GM19397 (cell line): ENCODE results near the gene CLSTN2.
A peak's percentile ranks its signal among the peaks of the same experiment; 100 is the strongest.

ENCODE experiments used
- ATAC-seq: cut with Tn5 transposase; IDR thresholded peaks from one replicate; pipeline ENCODE4 v1.9.1; 2021; ENCODE audit warnings: mild to moderate bottlenecking, moderate library complexity; ENCODE audit not compliant: unreplicated experiment

Gene CLSTN2

GRCh38 chr3:140468407-140468806, 533.4 kb downstream of the CLSTN2 start:
- no peak for ATAC-seq

GRCh38 chr3:140469491-140469890, 534.5 kb downstream of the CLSTN2 start:
- no peak for ATAC-seq

GRCh38 chr3:140470211-140470610, 535.2 kb downstream of the CLSTN2 start:
- ATAC-seq = no peak

GRCh38 chr3:140470962-140471361, 536.0 kb downstream of the CLSTN2 start:
- ATAC-seq = no peak

GRCh38 chr3:140472306-140473020, 537.5 kb downstream of the CLSTN2 start:
- ATAC-seq = no peak

- ATAC-seq = no peak
Observed at GRCh38 chr3:140487566-140487965, 552.6 kb downstream of the CLSTN2 start.

DNA sequence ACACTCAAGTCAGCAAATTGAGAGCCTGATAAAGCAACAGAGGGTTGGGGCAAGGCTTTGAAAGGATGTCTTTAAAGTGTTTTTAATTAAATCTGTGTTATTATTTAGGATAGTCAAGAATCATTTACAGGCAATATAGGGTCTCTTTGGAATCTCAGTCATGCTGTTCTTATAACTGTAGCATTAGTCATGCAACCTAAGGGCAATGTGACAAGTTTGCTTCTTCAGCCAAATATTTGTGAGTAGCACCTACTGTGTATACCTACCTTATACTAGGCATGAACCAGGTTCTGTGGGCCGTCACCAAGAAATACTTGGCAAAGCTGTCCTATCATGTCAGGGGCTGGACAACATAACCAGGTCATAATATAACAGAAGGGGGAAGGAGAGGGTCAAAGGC, 558.3 kb downstream of the CLSTN2 start:
- ATAC-seq = no peak

GRCh38 chr3:140494970-140495369, 560.0 kb downstream of the CLSTN2 start:
- no peak for ATAC-seq

DNA sequence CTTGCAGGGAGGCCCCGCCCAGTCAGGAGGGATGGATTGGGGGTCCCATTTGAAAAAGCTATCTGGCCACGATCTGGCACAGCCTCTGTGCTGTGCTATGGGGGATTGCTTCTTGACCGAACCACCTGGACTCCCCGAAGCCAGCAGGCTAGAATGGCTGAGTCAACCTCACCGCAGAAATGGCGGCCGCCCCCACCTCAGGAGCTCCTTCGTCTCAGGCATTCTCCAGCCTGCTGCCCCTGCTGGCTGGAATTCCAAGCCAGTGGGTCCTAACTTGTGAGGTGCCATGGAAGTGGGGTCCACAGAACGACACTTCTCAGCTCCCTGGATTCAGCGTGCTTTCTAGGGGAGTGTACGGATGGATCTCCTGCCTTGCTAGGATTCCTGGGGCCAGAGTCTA, 562.3 kb downstream of the CLSTN2 start:
- ATAC-seq = no peak

DNA sequence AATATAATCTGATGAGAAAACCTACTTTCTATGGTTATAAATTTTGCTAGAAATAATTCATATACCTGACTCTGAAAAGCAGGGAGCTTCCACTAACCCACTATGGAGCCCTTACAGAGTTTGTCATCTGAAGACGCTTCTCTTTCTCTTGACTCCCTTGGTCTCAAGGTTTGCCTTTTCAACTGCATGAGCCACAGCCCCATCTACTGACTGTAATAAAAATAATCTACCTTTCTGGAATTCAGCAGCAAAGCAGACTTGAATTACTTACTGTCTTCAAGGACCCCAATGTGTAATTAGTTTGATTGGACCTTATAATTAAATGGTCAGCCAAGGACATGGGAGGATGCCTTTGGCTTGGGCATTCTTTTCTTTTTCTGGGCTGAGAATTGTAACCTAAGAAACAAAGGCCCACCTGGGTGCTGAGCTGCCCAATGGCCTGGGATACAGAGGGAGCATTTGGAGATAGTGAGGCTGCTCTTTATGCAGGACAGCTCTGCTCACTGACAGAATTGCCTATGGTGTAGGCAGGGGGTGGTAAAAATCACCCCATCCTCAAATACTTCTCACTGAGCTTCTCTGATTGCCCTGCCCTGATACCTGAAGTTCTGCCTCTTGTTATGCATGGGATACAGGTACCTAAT, 564.3 kb downstream of the CLSTN2 start:
- no peak for ATAC-seq

DNA sequence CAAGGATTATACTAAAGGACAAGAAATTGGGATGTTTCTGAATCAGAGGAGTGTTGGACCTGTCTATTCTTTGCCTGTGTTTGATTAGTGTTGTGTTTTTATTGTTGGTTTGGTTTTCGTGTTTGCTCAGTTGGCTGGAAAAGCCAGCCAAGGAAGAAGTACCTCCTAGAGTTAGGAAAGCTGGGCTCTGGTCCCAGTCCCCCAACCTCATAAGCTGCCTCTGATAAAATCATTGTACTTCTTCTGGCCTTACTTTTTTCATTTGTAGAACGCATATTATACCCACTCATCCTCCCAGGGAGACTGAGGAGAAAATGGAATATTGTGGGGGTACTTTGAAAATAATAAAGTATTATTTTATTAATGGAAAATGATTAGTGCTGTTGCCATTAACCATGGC, 565.5 kb downstream of the CLSTN2 start:
- no peak for ATAC-seq

GRCh38 chr3:140501061-140501769, 566.2 kb downstream of the CLSTN2 start:
- no peak for ATAC-seq

GRCh38 chr3:140501770-140502364, 566.9 kb downstream of the CLSTN2 start:
- no peak for ATAC-seq

- peak; percentile 84 for ATAC-seq
Observed at GRCh38 chr3:140505213-140505612, 570.2 kb downstream of the CLSTN2 start.

GRCh38 chr3:140505876-140506275, 570.9 kb downstream of the CLSTN2 start:
- ATAC-seq = no peak

GRCh38 chr3:140508550-140508949, 573.6 kb downstream of the CLSTN2 start:
- no peak for ATAC-seq

GRCh38 chr3:140509534-140509933, 574.5 kb downstream of the CLSTN2 start:
- ATAC-seq = no peak

DNA sequence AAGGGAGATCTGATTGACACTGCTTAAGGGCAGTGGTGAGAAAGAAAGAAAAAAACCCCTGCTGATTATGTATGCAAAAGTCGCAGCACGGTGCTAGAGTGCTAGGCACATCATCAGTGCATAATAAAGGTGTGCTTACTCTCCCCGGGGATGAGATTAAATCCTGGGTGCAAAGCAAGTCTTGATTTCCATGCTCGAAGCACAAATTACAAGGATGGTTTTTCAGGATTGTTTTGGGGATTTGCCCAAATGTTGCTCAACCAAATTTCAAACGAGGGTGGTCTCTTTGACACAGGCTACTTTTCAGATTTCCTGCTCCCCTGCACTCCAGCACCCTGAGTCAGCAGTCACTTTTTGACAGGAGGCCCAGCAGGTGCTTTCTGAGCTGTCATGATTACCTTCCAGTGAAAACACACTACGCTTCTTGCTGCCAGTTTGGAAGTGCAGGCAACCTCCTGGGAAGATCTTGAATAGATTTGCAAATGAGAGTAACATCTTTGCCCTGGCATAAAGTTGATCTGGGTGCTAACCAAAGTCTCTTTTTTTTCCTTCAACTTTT, 575.4 kb downstream of the CLSTN2 start:
- no peak for ATAC-seq

- no peak for ATAC-seq
Observed at GRCh38 chr3:140521751-140522445, 586.9 kb downstream of the CLSTN2 start.

DNA sequence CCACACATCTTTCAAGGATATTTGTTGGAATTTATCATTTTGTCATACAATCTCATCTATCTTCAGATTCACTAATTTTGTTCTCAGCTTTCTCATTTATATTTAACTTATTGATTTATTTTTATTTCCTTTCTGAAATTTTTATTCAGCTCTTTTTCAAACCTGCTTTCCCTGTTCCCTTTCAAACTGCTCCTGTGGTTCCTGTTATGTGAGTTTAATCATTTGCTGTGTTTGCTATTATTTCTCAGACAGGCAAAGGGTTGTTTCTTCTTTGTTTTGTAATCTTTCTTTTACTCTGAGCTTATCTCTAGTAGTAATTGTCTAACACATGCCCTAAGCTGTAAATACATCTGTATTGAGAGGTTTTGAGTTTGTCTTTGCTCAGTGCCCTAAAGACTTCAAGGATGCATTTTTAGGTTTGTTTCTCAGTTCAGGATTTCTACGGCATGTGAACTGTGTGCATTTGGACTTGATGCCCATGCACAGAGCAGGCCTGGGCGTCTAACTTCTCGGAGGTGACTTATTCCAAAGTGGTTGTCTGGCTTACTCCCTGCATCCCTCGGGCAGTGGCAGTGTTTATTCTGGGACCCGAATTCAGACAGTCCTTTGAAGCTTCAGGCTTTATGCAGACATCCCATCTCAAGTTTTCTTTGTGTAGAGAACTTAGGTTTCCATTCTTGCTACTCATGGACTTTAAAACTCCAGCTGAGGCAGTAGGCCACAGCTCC, 587.8 kb downstream of the CLSTN2 start:
- ATAC-seq = no peak
